NCI-H2227 (cell line): ENCODE measurements around the gene MRAS.
"Not testable (repeated sequence)": the region's sequence is repeated elsewhere in the genome, so short reads cannot be mapped to it uniquely, and the experiment has no call there.

ENCODE experiments used
- DNase-seq: peaks from one replicate; lab custom pipeline; 2025; ENCODE audit not compliant: unreplicated experiment; lab: John Stamatoyannopoulos, UW

The MRAS gene

GRCh38 chr3:138366006-138366759, 17.8 kb downstream of the MRAS start:
- no peak for DNase-seq

- no peak for DNase-seq
These were observed 19.0 kb downstream of the MRAS start for GRCh38 chr3:138367326-138367850.

GRCh38 chr3:138367911-138368310, 19.5 kb downstream of the MRAS start:
- DNase-seq, result peak; percentile 3

- DNase-seq, result no peak
These were observed 20.9 kb downstream of the MRAS start for GRCh38 chr3:138369151-138369900.

GRCh38 chr3:138370321-138370720, 21.9 kb downstream of the MRAS start:
- DNase-seq, result no peak

- no peak for DNase-seq
These were observed 22.9 kb downstream of the MRAS start for GRCh38 chr3:138371070-138371965.

- DNase-seq, result no peak
These were observed 24.8 kb downstream of the MRAS start for GRCh38 chr3:138373087-138373735.

GRCh38 chr3:138373736-138374094, 25.3 kb downstream of the MRAS start:
- DNase-seq, result no peak

GRCh38 chr3:138374573-138375134, 26.3 kb downstream of the MRAS start:
- DNase-seq, result no peak

- no peak for DNase-seq
These were observed 27.1 kb downstream of the MRAS start for GRCh38 chr3:138375447-138375846.

- no peak for DNase-seq
These were observed 28.3 kb downstream of the MRAS start for GRCh38 chr3:138376663-138377062.

GRCh38 chr3:138377212-138377611, 28.8 kb downstream of the MRAS start:
- DNase-seq, result not testable (repeated sequence)

GRCh38 chr3:138377804-138378203, 29.4 kb downstream of the MRAS start:
- DNase-seq, result no peak

GRCh38 chr3:138378331-138378730, 30.0 kb downstream of the MRAS start:
- DNase-seq, result no peak

- DNase-seq, result no peak
These were observed 30.6 kb downstream of the MRAS start for GRCh38 chr3:138378990-138379389.

- no peak for DNase-seq
These were observed 33.1 kb downstream of the MRAS start for GRCh38 chr3:138381413-138381901.

GRCh38 chr3:138381950-138382715, 33.8 kb downstream of the MRAS start:
- no peak for DNase-seq

GRCh38 chr3:138383715-138384465, 35.5 kb downstream of the MRAS start:
- DNase-seq, result no peak

GRCh38 chr3:138384531-138384930, 36.2 kb downstream of the MRAS start:
- DNase-seq, result no peak
